Neural progenitor cell (in vitro differentiated cells): Measurements from ENCODE around the gene TIFAB.

Source experiments
- EZH2 ChIP-seq: fragments of 200-600 bp; sonication (generic); IDR thresholded peaks from 2 replicates; pipeline ENCODE4 v1.6.1; 2017; ENCODE audit warnings: antibody characterized with exemption, mild to moderate bottlenecking, moderate library complexity
- EZH2phosphoT487 ChIP-seq: fragments of 200-600 bp; sonication (generic); IDR thresholded peaks from 2 replicates; pipeline ENCODE4 v1.6.1; 2017; ENCODE audit warnings: antibody characterized with exemption
- TF ChIP-seq, protein P1 (sequence below): fragments of 200-600 bp; sonication (generic); IDR thresholded peaks from 2 replicates; pipeline ENCODE4 v1.5.1; 2017; ENCODE audit warnings: antibody characterized with exemption, mild to moderate bottlenecking

- TF ChIP-seq, protein P1, sequence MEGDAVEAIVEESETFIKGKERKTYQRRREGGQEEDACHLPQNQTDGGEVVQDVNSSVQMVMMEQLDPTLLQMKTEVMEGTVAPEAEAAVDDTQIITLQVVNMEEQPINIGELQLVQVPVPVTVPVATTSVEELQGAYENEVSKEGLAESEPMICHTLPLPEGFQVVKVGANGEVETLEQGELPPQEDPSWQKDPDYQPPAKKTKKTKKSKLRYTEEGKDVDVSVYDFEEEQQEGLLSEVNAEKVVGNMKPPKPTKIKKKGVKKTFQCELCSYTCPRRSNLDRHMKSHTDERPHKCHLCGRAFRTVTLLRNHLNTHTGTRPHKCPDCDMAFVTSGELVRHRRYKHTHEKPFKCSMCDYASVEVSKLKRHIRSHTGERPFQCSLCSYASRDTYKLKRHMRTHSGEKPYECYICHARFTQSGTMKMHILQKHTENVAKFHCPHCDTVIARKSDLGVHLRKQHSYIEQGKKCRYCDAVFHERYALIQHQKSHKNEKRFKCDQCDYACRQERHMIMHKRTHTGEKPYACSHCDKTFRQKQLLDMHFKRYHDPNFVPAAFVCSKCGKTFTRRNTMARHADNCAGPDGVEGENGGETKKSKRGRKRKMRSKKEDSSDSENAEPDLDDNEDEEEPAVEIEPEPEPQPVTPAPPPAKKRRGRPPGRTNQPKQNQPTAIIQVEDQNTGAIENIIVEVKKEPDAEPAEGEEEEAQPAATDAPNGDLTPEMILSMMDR = no peak
- TF ChIP-seq EZH2 (no peak), EZH2phosphoT487 (no peak)
Measured at GRCh38 chr5:135450336-135450735, 1.8 kb downstream of the TIFAB start.
